Liver (tissue), 9 donors: Measurements from ENCODE around the gene TET2. TPM values are rescaled to one million over a fixed set of nuclear protein-coding genes. Genes with fewer than 3 reads are reported as not detected.

ENCODE experiments used
- DNase-seq: peaks from one replicate; pipeline ENCODE4 v3.0.0-alpha.2; 2017; ENCODE audit warnings: low spot score
- H3K27ac ChIP-seq, 2 donors: one replicate each; pipeline ENCODE4 v1.7.0; 2013; ENCODE audit warnings: inconsistent platforms in 2 of 2, low read length in 2 of 2, control low read depth in 1 of 2, low read depth in 1 of 2, mild to moderate bottlenecking in 1 of 2
- H3K27me3 ChIP-seq, 4 donors: one replicate each; pipeline versions ENCODE4 v1.6.1 to v1.7.0; 2013; ENCODE audit warnings: low read length in 3 of 4, inconsistent platforms in 1 of 4, mild to moderate bottlenecking in 1 of 4, moderate library complexity in 1 of 4; ENCODE audit not compliant: control insufficient read depth in 4 of 4, insufficient read depth in 4 of 4
- H3K36me3 ChIP-seq, 4 donors: one replicate each; pipeline versions ENCODE4 v1.6.1 to v1.7.0; 2013; ENCODE audit warnings: low read length in 3 of 4, mild to moderate bottlenecking in 3 of 4, low read depth in 1 of 4, moderate library complexity in 1 of 4; ENCODE audit not compliant: control insufficient read depth in 4 of 4, insufficient read depth in 3 of 4
- H3K4me1 ChIP-seq, 4 donors: one replicate each; pipeline versions ENCODE4 v1.6.1 to v1.7.0; 2013; ENCODE audit warnings: low read length in 3 of 4, mild to moderate bottlenecking in 3 of 4, moderate library complexity in 1 of 4; ENCODE audit not compliant: control insufficient read depth in 4 of 4, insufficient read depth in 4 of 4
- H3K4me3 ChIP-seq, 3 donors: one replicate each; pipeline versions ENCODE4 v1.6.1 to v1.7.0; 2013; ENCODE audit warnings: low read length in 3 of 3, control low read depth in 1 of 3, low read depth in 1 of 3, mild to moderate bottlenecking in 1 of 3
- H3K9ac ChIP-seq, 2 donors: one replicate each; pipeline ENCODE4 v1.7.0; 2013; ENCODE audit warnings: low read length in 2 of 2, mild to moderate bottlenecking in 2 of 2, moderate library complexity in 2 of 2, control low read depth in 1 of 2, low read depth in 1 of 2
- H3K9me3 ChIP-seq, 4 donors: one replicate each; pipeline versions ENCODE4 v1.6.1 to v1.7.0; 2013; ENCODE audit warnings: low read length in 3 of 4; ENCODE audit not compliant: control insufficient read depth in 4 of 4
- EGR1 ChIP-seq, 2 donors: IDR thresholded peaks; 2 replicates each; pipeline ENCODE4 v1.6.1; 2016 to 2018; ENCODE audit warnings: antibody characterized with exemption in 2 of 2, low read depth in 2 of 2
- FOXA1 ChIP-seq: IDR thresholded peaks from 2 replicates; pipeline ENCODE4 v1.6.1; 2016; ENCODE audit warnings: antibody characterized with exemption
- FOXA2 ChIP-seq: IDR thresholded peaks from 2 replicates; pipeline ENCODE4 v1.6.1; 2016; ENCODE audit warnings: antibody characterized with exemption
- GABPA ChIP-seq, 2 donors: IDR thresholded peaks in 1 of 2; conservative IDR thresholded peaks in 1 of 2; 2 replicates each; pipeline ENCODE4 v1.6.1; 2016; ENCODE audit warnings: antibody characterized with exemption in 2 of 2, mild to moderate bottlenecking in 1 of 2, moderate library complexity in 1 of 2
- HNF4A ChIP-seq, 2 donors: conservative IDR thresholded peaks; 2 replicates each; pipeline ENCODE4 v1.6.1; 2016; ENCODE audit warnings: antibody characterized with exemption in 2 of 2, mild to moderate bottlenecking in 2 of 2
- HNF4G ChIP-seq: IDR thresholded peaks from 2 replicates; pipeline ENCODE4 v1.6.1; 2016; ENCODE audit warnings: antibody characterized with exemption
- JUND ChIP-seq, 2 donors: IDR thresholded peaks; 2 replicates each; pipeline ENCODE4 v1.6.1; 2016; ENCODE audit warnings: antibody characterized with exemption in 2 of 2
- NR2F2 ChIP-seq: IDR thresholded peaks from 2 replicates; pipeline ENCODE4 v1.6.1; 2016; ENCODE audit warnings: antibody characterized with exemption
- RAD21 ChIP-seq, 2 donors: IDR thresholded peaks; 2 replicates each; pipeline ENCODE4 v1.6.1; 2016; ENCODE audit warnings: antibody characterized with exemption in 2 of 2, mild to moderate bottlenecking in 2 of 2
- RXRA ChIP-seq, 2 donors: IDR thresholded peaks; 2 replicates each; pipeline ENCODE4 v1.6.1; 2017 to 2018; ENCODE audit warnings: antibody characterized with exemption in 2 of 2, mild to moderate bottlenecking in 1 of 2
- SP1 ChIP-seq: IDR thresholded peaks from 2 replicates; pipeline ENCODE4 v1.6.1; 2018; ENCODE audit warnings: antibody characterized with exemption, mild to moderate bottlenecking
- TAF1 ChIP-seq: conservative IDR thresholded peaks from 2 replicates; pipeline ENCODE4 v1.6.1; 2016; ENCODE audit warnings: antibody characterized with exemption, mild to moderate bottlenecking
- YY1 ChIP-seq: IDR thresholded peaks from 2 replicates; pipeline ENCODE4 v1.6.1; 2016; ENCODE audit warnings: antibody characterized with exemption, mild to moderate bottlenecking
- WGBS: extraction: QIAGEN DNeasy Blood & Tissue Kit; methylation state at CpG from one replicate; pipeline ENCODE4 v1.1.7; 2013; 5-methylcytosine and 5-hydroxymethylcytosine counted together
- polyA plus RNA-seq, 2 donors: library from polyadenylated mRNA; stranded (reverse) in 1 of 2; unstranded in 1 of 2; fragments of 200-250 nt in 1 of 2; fragments of >200 nt in 1 of 2; fragmentation: Nextera tagmentation in 1 of 2; extraction: Ambion mirVana in 1 of 2; gene quantifications; one replicate each; pipeline versions ENCODE4 v1.2.1 to v1.2.3, GENCODE V29; 2013 to 2015
- total RNA-seq, 2 donors: library from RNA; depleted of rRNA; stranded (reverse); fragments of >200 nt; gene quantifications; one replicate each; pipeline ENCODE4 v1.2.3, GENCODE V29; 2014
- TF ChIP-seq, protein P1 (sequence below): fragments of 150-350 bp; IDR thresholded peaks from 2 replicates; pipeline ENCODE4 v1.5.1; 2017; ENCODE audit warnings: improper control_type of control experiment, low read depth, low read length; ENCODE audit not compliant: missing input control
- TF ChIP-seq, protein P2 (sequence below): IDR thresholded peaks from 2 replicates; pipeline ENCODE4 v1.6.1; 2016; ENCODE audit warnings: antibody characterized with exemption
- TF ChIP-seq, protein P3 (sequence below): IDR thresholded peaks from 2 replicates; pipeline ENCODE4 v1.6.1; 2016; ENCODE audit warnings: antibody characterized with exemption
- TF ChIP-seq, protein P4 (sequence below): IDR thresholded peaks from 2 replicates; pipeline ENCODE4 v1.6.1; 2016; ENCODE audit warnings: antibody characterized with exemption
- TF ChIP-seq, protein P5 (sequence below): IDR thresholded peaks from 2 replicates; pipeline ENCODE4 v1.6.1; 2016; ENCODE audit warnings: antibody characterized with exemption, mild to moderate bottlenecking
- donor health status: healthy.
- donor health status: healthy.
- donor health status: healthy.
- donor health status: healthy.
- donor health status: healthy.

The TET2 gene
- total and polyA plus RNA-seq, 4 donors = 0.88 to 8.4 (median 5.5) TPM

DNA sequence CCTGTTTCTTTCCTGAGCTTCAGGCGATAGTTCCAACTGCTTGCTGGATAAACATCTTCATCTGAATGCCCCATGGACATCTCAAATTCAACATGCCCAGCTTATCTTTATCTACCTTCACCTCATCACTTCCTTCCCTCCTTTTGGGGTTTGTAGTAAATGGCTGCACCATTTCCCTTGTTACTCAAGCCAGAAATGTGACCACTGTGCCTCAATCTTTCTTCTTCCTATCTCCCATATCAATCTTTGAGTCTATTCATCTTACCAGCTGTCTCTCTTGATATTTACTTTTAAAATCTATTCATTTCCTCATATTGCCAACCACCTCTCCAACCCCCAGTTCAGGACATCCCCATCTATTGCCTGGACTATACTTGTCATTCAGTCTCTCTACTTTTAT lies 171.8 kb downstream of the TET2 start:
- TF ChIP-seq, protein P1, sequence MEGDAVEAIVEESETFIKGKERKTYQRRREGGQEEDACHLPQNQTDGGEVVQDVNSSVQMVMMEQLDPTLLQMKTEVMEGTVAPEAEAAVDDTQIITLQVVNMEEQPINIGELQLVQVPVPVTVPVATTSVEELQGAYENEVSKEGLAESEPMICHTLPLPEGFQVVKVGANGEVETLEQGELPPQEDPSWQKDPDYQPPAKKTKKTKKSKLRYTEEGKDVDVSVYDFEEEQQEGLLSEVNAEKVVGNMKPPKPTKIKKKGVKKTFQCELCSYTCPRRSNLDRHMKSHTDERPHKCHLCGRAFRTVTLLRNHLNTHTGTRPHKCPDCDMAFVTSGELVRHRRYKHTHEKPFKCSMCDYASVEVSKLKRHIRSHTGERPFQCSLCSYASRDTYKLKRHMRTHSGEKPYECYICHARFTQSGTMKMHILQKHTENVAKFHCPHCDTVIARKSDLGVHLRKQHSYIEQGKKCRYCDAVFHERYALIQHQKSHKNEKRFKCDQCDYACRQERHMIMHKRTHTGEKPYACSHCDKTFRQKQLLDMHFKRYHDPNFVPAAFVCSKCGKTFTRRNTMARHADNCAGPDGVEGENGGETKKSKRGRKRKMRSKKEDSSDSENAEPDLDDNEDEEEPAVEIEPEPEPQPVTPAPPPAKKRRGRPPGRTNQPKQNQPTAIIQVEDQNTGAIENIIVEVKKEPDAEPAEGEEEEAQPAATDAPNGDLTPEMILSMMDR = no peak
- TF ChIP-seq TAF1 = no peak
- TF ChIP-seq RAD21 (IDR thresholded peaks at IDR 0.05) = no peak
- no peak for TF ChIP-seq NR2F2
- no peak for TF ChIP-seq SP1
- no peak for TF ChIP-seq JUND (IDR thresholded peaks at IDR 0.05)
- TF ChIP-seq, protein P2, sequence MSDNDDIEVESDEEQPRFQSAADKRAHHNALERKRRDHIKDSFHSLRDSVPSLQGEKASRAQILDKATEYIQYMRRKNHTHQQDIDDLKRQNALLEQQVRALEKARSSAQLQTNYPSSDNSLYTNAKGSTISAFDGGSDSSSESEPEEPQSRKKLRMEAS = no peak
- TF ChIP-seq, protein P3, sequence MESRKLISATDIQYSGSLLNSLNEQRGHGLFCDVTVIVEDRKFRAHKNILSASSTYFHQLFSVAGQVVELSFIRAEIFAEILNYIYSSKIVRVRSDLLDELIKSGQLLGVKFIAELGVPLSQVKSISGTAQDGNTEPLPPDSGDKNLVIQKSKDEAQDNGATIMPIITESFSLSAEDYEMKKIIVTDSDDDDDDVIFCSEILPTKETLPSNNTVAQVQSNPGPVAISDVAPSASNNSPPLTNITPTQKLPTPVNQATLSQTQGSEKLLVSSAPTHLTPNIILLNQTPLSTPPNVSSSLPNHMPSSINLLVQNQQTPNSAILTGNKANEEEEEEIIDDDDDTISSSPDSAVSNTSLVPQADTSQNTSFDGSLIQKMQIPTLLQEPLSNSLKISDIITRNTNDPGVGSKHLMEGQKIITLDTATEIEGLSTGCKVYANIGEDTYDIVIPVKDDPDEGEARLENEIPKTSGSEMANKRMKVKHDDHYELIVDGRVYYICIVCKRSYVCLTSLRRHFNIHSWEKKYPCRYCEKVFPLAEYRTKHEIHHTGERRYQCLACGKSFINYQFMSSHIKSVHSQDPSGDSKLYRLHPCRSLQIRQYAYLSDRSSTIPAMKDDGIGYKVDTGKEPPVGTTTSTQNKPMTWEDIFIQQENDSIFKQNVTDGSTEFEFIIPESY = no peak
- no peak for TF ChIP-seq RXRA (IDR thresholded peaks at IDR 0.05)
- TF ChIP-seq FOXA1 = no peak
- no peak for TF ChIP-seq GABPA (IDR thresholded peaks at IDR 0.05 in 1 of 2, conservative IDR thresholded peaks at IDR 0.05 in 1 of 2)
- TF ChIP-seq FOXA2 = no peak
- TF ChIP-seq, protein P4, sequence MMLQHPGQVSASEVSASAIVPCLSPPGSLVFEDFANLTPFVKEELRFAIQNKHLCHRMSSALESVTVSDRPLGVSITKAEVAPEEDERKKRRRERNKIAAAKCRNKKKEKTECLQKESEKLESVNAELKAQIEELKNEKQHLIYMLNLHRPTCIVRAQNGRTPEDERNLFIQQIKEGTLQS = no peak
- no peak for TF ChIP-seq EGR1 (IDR thresholded peaks at IDR 0.05; ENCODE audit: low read depth in 2 of 2)
- TF ChIP-seq, protein P5, sequence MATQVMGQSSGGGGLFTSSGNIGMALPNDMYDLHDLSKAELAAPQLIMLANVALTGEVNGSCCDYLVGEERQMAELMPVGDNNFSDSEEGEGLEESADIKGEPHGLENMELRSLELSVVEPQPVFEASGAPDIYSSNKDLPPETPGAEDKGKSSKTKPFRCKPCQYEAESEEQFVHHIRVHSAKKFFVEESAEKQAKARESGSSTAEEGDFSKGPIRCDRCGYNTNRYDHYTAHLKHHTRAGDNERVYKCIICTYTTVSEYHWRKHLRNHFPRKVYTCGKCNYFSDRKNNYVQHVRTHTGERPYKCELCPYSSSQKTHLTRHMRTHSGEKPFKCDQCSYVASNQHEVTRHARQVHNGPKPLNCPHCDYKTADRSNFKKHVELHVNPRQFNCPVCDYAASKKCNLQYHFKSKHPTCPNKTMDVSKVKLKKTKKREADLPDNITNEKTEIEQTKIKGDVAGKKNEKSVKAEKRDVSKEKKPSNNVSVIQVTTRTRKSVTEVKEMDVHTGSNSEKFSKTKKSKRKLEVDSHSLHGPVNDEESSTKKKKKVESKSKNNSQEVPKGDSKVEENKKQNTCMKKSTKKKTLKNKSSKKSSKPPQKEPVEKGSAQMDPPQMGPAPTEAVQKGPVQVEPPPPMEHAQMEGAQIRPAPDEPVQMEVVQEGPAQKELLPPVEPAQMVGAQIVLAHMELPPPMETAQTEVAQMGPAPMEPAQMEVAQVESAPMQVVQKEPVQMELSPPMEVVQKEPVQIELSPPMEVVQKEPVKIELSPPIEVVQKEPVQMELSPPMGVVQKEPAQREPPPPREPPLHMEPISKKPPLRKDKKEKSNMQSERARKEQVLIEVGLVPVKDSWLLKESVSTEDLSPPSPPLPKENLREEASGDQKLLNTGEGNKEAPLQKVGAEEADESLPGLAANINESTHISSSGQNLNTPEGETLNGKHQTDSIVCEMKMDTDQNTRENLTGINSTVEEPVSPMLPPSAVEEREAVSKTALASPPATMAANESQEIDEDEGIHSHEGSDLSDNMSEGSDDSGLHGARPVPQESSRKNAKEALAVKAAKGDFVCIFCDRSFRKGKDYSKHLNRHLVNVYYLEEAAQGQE = no peak
- no peak for TF ChIP-seq HNF4A (conservative IDR thresholded peaks at IDR 0.05)
- no peak for TF ChIP-seq YY1
- no peak for TF ChIP-seq HNF4G
- H3K27ac ChIP-seq = no peak overlapping the region
- no peak overlapping the region for H3K4me3 ChIP-seq
- H3K36me3 ChIP-seq = no peaks in the 10 kb centered on the region
- no peaks in the 10 kb centered on the region for H3K27me3 ChIP-seq
- H3K4me1 ChIP-seq = no peaks in the 10 kb centered on the region
- no peaks in the 10 kb centered on the region for H3K9me3 ChIP-seq
- DNase-seq = no peak
- 91% methylated on average over 1 of the region's 1 CpG for WGBS
- no peak overlapping the region for H3K9ac ChIP-seq
